ENCODE measurements around the gene SCN5A.

SCN5A gene

DNA sequence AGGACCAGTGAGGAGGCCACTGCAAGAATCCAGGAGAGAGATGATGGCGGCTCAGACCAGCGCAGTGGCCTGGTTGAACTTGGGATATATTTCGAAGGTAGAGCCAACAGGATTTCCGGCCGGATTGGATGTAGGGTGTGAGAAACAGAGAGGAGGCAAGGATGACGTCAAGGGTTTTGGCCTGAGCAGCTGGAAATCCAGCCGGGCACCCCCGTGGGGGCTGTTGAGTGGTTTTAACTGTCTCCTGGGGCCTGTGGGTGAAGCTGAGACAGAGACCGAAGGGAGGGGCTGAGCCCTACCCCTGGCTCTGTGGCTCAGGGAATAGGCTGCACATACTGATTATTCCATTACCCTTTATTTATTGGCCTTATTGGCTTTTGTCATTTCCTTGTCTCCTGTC, 107.7 kb downstream of the SCN5A start:
- peaks cover 64% of the 10 kb centered on the region for H3K4me1 ChIP-seq (ENCODE audit: control insufficient read depth, insufficient read depth, low read length)
- H3K27me3 ChIP-seq (ENCODE audit: control insufficient read depth, insufficient read depth, low read length), result no peaks in the 10 kb centered on the region
- no peaks in the 10 kb centered on the region for H3K9me3 ChIP-seq (replicated peaks; ENCODE audit: low read length)
- H3K4me2 ChIP-seq (ENCODE audit: low read length), result peak overlapping the region; percentile 70
- peak overlapping the region; percentile 40 for H3K4me3 ChIP-seq (ENCODE audit: low read length)
- no peaks in the 10 kb centered on the region for H3K36me3 ChIP-seq (ENCODE audit: insufficient read depth, low read length)
- peak overlapping the region; percentile 87 for H3K9ac ChIP-seq (ENCODE audit: low read depth, low read length)

- H3K27me3 ChIP-seq (ENCODE audit: control insufficient read depth, insufficient read depth, low read length), result no peaks in the 10 kb centered on the region
- no peaks in the 10 kb centered on the region for H3K36me3 ChIP-seq (ENCODE audit: insufficient read depth, low read length)
- no peak overlapping the region for H3K9ac ChIP-seq (ENCODE audit: low read depth, low read length)
- H3K4me1 ChIP-seq (ENCODE audit: control insufficient read depth, insufficient read depth, low read length), result peaks cover 48% of the 10 kb centered on the region
- H3K4me2 ChIP-seq (ENCODE audit: low read length), result no peak overlapping the region
- H3K4me3 ChIP-seq (ENCODE audit: low read length), result no peak overlapping the region
- no peaks in the 10 kb centered on the region for H3K9me3 ChIP-seq (replicated peaks; ENCODE audit: low read length)
Measured at GRCh38 chr3:38538773-38539353, 110.6 kb downstream of the SCN5A start.

GRCh38 chr3:38536671-38537070, 112.8 kb downstream of the SCN5A start:
- Histone ChIP-seq H3K4me1 (ENCODE audit: control insufficient read depth, insufficient read depth, low read length) (peaks cover 26% of the 10 kb centered on the region), H3K36me3 (ENCODE audit: insufficient read depth, low read length) (no peaks in the 10 kb centered on the region), H3K9me3 (replicated peaks; ENCODE audit: low read length) (no peaks in the 10 kb centered on the region), H3K4me2 (ENCODE audit: low read length) (no peak overlapping the region), H3K27me3 (ENCODE audit: control insufficient read depth, insufficient read depth, low read length) (no peaks in the 10 kb centered on the region), H3K9ac (ENCODE audit: low read depth, low read length) (no peak overlapping the region), H3K4me3 (ENCODE audit: low read length) (no peak overlapping the region)

DNA sequence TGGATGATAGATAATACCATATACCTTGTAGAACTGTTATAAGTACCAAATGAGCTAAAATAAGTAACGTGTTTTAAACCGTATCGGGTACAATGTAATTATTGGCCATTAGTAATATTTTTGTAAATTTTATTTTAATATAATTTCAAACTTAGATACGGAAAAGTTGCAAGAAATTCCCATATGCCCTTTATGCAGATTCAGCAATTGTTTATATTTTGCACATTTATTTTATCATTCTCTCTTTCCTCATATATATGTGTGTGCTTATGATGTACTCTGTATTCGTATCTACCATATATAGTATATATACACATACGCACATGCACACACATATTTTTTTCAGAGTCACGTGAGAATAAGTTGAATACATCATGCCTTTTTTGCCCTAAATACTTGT, 114.9 kb downstream of the SCN5A start:
- Histone ChIP-seq H3K36me3 (ENCODE audit: insufficient read depth, low read length) (peaks cover 4% of the 10 kb centered on the region), H3K27me3 (ENCODE audit: control insufficient read depth, insufficient read depth, low read length) (no peaks in the 10 kb centered on the region), H3K9me3 (replicated peaks; ENCODE audit: low read length) (no peaks in the 10 kb centered on the region), H3K9ac (ENCODE audit: low read depth, low read length) (no peak overlapping the region), H3K4me1 (ENCODE audit: control insufficient read depth, insufficient read depth, low read length) (peaks cover 10% of the 10 kb centered on the region), H3K4me3 (ENCODE audit: low read length) (no peak overlapping the region), H3K4me2 (ENCODE audit: low read length) (no peak overlapping the region)

GRCh38 chr3:38534180-38534579, 115.3 kb downstream of the SCN5A start:
- H3K4me3 ChIP-seq (ENCODE audit: low read length), result no peak overlapping the region
- no peak overlapping the region for H3K4me2 ChIP-seq (ENCODE audit: low read length)
- peaks cover 4% of the 10 kb centered on the region for H3K36me3 ChIP-seq (ENCODE audit: insufficient read depth, low read length)
- no peak overlapping the region for H3K9ac ChIP-seq (ENCODE audit: low read depth, low read length)
- H3K9me3 ChIP-seq (replicated peaks; ENCODE audit: low read length), result no peaks in the 10 kb centered on the region
- no peaks in the 10 kb centered on the region for H3K27me3 ChIP-seq (ENCODE audit: control insufficient read depth, insufficient read depth, low read length)
- H3K4me1 ChIP-seq (ENCODE audit: control insufficient read depth, insufficient read depth, low read length), result peaks cover 7% of the 10 kb centered on the region

- H3K36me3 ChIP-seq (ENCODE audit: insufficient read depth, low read length), result peaks cover 4% of the 10 kb centered on the region
- no peaks in the 10 kb centered on the region for H3K4me1 ChIP-seq (ENCODE audit: control insufficient read depth, insufficient read depth, low read length)
- no peak overlapping the region for H3K4me2 ChIP-seq (ENCODE audit: low read length)
- no peak overlapping the region for H3K9ac ChIP-seq (ENCODE audit: low read depth, low read length)
- H3K27me3 ChIP-seq (ENCODE audit: control insufficient read depth, insufficient read depth, low read length), result no peaks in the 10 kb centered on the region
- no peak overlapping the region for H3K4me3 ChIP-seq (ENCODE audit: low read length)
- H3K9me3 ChIP-seq (replicated peaks; ENCODE audit: low read length), result no peaks in the 10 kb centered on the region
Measured at GRCh38 chr3:38533285-38533976, 116.1 kb downstream of the SCN5A start.

- H3K36me3 ChIP-seq (ENCODE audit: insufficient read depth, low read length), result peaks cover 11% of the 10 kb centered on the region
- H3K9me3 ChIP-seq (replicated peaks; ENCODE audit: low read length), result no peaks in the 10 kb centered on the region
- H3K4me3 ChIP-seq (ENCODE audit: low read length), result no peak overlapping the region
- no peak overlapping the region for H3K9ac ChIP-seq (ENCODE audit: low read depth, low read length)
- no peak overlapping the region for H3K4me2 ChIP-seq (ENCODE audit: low read length)
- H3K27me3 ChIP-seq (ENCODE audit: control insufficient read depth, insufficient read depth, low read length), result no peaks in the 10 kb centered on the region
- no peaks in the 10 kb centered on the region for H3K4me1 ChIP-seq (ENCODE audit: control insufficient read depth, insufficient read depth, low read length)
Measured at GRCh38 chr3:38532529-38532928, 117.0 kb downstream of the SCN5A start.

- Histone ChIP-seq H3K4me3 (ENCODE audit: low read length) (no peak overlapping the region), H3K9ac (ENCODE audit: low read depth, low read length) (no peak overlapping the region), H3K4me1 (ENCODE audit: control insufficient read depth, insufficient read depth, low read length) (peaks cover 5% of the 10 kb centered on the region), H3K9me3 (replicated peaks; ENCODE audit: low read length) (no peaks in the 10 kb centered on the region), H3K27me3 (ENCODE audit: control insufficient read depth, insufficient read depth, low read length) (no peaks in the 10 kb centered on the region), H3K4me2 (ENCODE audit: low read length) (no peak overlapping the region), H3K36me3 (ENCODE audit: insufficient read depth, low read length) (peaks cover 47% of the 10 kb centered on the region)
Measured at GRCh38 chr3:38528457-38528856, 121.0 kb downstream of the SCN5A start.

DNA sequence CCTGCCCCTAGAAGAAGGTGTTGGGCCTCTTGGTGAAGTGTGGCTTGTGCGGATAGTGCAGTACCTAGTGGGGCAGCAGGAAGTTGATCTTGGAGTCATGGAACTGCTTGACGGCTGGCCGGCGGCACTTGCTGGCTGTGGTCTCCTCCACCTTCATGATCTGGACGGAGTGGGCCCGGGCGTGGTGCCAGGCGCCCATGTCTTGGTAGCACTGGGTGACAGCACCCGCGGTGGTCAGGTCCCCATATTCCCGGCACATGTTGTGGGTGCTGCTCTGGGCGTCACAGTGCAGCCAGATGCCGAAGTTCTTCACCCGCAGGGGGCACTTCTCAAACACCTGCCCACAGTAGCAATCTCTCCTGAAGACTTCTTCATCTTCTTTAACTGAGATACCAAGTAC, 122.7 kb downstream of the SCN5A start:
- H3K9me3 ChIP-seq (replicated peaks; ENCODE audit: low read length), result no peaks in the 10 kb centered on the region
- no peak overlapping the region for H3K4me3 ChIP-seq (ENCODE audit: low read length)
- H3K9ac ChIP-seq (ENCODE audit: low read depth, low read length), result no peak overlapping the region
- no peaks in the 10 kb centered on the region for H3K27me3 ChIP-seq (ENCODE audit: control insufficient read depth, insufficient read depth, low read length)
- H3K4me2 ChIP-seq (ENCODE audit: low read length), result no peak overlapping the region
- H3K4me1 ChIP-seq (ENCODE audit: control insufficient read depth, insufficient read depth, low read length), result peaks cover 5% of the 10 kb centered on the region
- H3K36me3 ChIP-seq (ENCODE audit: insufficient read depth, low read length), result peaks cover 52% of the 10 kb centered on the region

- Histone ChIP-seq H3K4me1 (ENCODE audit: control insufficient read depth, insufficient read depth, low read length) (peaks cover 5% of the 10 kb centered on the region), H3K4me3 (ENCODE audit: low read length) (no peak overlapping the region), H3K9me3 (replicated peaks; ENCODE audit: low read length) (no peaks in the 10 kb centered on the region), H3K4me2 (ENCODE audit: low read length) (no peak overlapping the region), H3K9ac (ENCODE audit: low read depth, low read length) (no peak overlapping the region), H3K27me3 (ENCODE audit: control insufficient read depth, insufficient read depth, low read length) (no peaks in the 10 kb centered on the region), H3K36me3 (ENCODE audit: insufficient read depth, low read length) (peaks cover 48% of the 10 kb centered on the region)
Measured at GRCh38 chr3:38524141-38524739, 125.2 kb downstream of the SCN5A start.

- Histone ChIP-seq H3K4me2 (ENCODE audit: low read length) (no peak overlapping the region), H3K4me1 (ENCODE audit: control insufficient read depth, insufficient read depth, low read length) (peaks cover 5% of the 10 kb centered on the region), H3K36me3 (ENCODE audit: insufficient read depth, low read length) (peaks cover 39% of the 10 kb centered on the region), H3K4me3 (ENCODE audit: low read length) (no peak overlapping the region), H3K9me3 (replicated peaks; ENCODE audit: low read length) (no peaks in the 10 kb centered on the region), H3K9ac (ENCODE audit: low read depth, low read length) (no peak overlapping the region), H3K27me3 (ENCODE audit: control insufficient read depth, insufficient read depth, low read length) (no peaks in the 10 kb centered on the region)
Measured at GRCh38 chr3:38522002-38522401, 127.5 kb downstream of the SCN5A start.

Data from skeletal muscle satellite cell (primary cell).